Ishikawa (cell line): Measurements from ENCODE around the gene PITPNM1.

Source experiments
- CEBPB ChIP-seq: IDR thresholded peaks from 2 replicates; pipeline ENCODE4 v1.6.1; 2012
- EGR1 ChIP-seq: IDR thresholded peaks from 2 replicates; pipeline ENCODE4 v1.6.1; 2012
- EP300 ChIP-seq: IDR thresholded peaks from 2 replicates; pipeline ENCODE4 v1.6.1; 2012; ENCODE audit warnings: borderline replicate concordance
- FOXM1 ChIP-seq: IDR thresholded peaks from 2 replicates; pipeline ENCODE4 v1.6.1; 2012; ENCODE audit warnings: low read depth, borderline replicate concordance
- NFIC ChIP-seq: IDR thresholded peaks from 2 replicates; pipeline ENCODE4 v1.6.1; 2012
- RAD21 ChIP-seq: IDR thresholded peaks from 2 replicates; pipeline ENCODE4 v1.6.1; 2012; ENCODE audit warnings: low read depth
- TAF1 ChIP-seq: IDR thresholded peaks from 2 replicates; pipeline ENCODE4 v1.6.1; 2012; ENCODE audit warnings: low read depth, mild to moderate bottlenecking
- TCF12 ChIP-seq: IDR thresholded peaks from 2 replicates; pipeline ENCODE4 v1.6.1; 2012; ENCODE audit warnings: low read depth
- TEAD4 ChIP-seq: IDR thresholded peaks from 2 replicates; pipeline ENCODE4 v1.6.1; 2012
- YY1 ChIP-seq: IDR thresholded peaks from 2 replicates; pipeline ENCODE4 v1.6.1; 2012; ENCODE audit warnings: low read depth
- ZBTB7A ChIP-seq: IDR thresholded peaks from 2 replicates; pipeline ENCODE4 v1.6.1; 2012; ENCODE audit warnings: low read depth
- TF ChIP-seq, protein P1 (sequence below): IDR thresholded peaks from 2 replicates; pipeline ENCODE4 v1.6.1; 2012
- TF ChIP-seq, protein P2 (sequence below): IDR thresholded peaks from 2 replicates; pipeline ENCODE4 v1.6.1; 2012; ENCODE audit warnings: low read depth, mild to moderate bottlenecking
- TF ChIP-seq, protein P3 (sequence below): IDR thresholded peaks from 2 replicates; pipeline ENCODE4 v1.6.1; 2012

DNA sequence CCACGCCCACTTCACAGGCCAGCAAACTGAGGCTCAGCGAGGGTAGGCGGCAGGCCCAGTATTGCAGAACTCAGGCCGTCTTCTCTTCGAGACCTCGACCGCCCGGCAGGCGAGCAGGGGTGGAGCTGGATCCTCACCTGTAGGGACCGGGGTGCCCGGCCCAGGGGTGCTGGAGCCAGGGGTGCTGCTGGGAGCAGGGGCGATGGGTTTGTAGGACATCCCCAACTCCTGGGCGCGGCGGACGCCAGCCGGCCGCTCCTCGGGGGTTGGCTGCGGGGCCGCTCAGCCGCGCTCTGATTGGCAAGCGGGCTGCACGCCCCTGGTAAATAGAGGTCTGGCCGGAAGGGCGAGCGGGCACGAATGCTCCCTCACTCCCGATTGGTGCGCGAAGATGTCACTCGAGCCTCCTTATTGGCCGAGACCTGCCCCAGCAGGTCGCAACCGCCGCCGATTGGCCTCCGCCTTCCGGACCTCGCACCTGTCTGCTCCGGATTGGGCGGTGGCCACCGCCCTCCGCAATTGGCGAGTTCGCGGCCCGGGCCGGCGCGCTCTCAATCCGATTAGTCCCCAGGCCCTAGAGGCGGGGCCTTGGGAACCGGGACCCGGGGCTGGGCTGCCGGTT, 2.8 kb upstream of the PITPNM1 start, which contains the start of gene CDK2AP2:
- 0 out of 2 replicates have a peak, but pooled peaks have one; percentile 6 for TF ChIP-seq TEAD4
- TF ChIP-seq RAD21: no peak
- no peak for TF ChIP-seq EP300
- TF ChIP-seq, protein P1, sequence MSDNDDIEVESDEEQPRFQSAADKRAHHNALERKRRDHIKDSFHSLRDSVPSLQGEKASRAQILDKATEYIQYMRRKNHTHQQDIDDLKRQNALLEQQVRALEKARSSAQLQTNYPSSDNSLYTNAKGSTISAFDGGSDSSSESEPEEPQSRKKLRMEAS: peak; percentile 73
- TF ChIP-seq, protein P2, sequence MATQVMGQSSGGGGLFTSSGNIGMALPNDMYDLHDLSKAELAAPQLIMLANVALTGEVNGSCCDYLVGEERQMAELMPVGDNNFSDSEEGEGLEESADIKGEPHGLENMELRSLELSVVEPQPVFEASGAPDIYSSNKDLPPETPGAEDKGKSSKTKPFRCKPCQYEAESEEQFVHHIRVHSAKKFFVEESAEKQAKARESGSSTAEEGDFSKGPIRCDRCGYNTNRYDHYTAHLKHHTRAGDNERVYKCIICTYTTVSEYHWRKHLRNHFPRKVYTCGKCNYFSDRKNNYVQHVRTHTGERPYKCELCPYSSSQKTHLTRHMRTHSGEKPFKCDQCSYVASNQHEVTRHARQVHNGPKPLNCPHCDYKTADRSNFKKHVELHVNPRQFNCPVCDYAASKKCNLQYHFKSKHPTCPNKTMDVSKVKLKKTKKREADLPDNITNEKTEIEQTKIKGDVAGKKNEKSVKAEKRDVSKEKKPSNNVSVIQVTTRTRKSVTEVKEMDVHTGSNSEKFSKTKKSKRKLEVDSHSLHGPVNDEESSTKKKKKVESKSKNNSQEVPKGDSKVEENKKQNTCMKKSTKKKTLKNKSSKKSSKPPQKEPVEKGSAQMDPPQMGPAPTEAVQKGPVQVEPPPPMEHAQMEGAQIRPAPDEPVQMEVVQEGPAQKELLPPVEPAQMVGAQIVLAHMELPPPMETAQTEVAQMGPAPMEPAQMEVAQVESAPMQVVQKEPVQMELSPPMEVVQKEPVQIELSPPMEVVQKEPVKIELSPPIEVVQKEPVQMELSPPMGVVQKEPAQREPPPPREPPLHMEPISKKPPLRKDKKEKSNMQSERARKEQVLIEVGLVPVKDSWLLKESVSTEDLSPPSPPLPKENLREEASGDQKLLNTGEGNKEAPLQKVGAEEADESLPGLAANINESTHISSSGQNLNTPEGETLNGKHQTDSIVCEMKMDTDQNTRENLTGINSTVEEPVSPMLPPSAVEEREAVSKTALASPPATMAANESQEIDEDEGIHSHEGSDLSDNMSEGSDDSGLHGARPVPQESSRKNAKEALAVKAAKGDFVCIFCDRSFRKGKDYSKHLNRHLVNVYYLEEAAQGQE: no peak
- no peak for TF ChIP-seq CEBPB
- TF ChIP-seq YY1: no peak
- 0 out of 2 replicates have a peak, but pooled peaks have one; percentile 30 for TF ChIP-seq TAF1
- TF ChIP-seq EGR1: no peak
- TF ChIP-seq, protein P3, sequence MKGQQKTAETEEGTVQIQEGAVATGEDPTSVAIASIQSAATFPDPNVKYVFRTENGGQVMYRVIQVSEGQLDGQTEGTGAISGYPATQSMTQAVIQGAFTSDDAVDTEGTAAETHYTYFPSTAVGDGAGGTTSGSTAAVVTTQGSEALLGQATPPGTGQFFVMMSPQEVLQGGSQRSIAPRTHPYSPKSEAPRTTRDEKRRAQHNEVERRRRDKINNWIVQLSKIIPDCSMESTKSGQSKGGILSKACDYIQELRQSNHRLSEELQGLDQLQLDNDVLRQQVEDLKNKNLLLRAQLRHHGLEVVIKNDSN: 0 out of 2 replicates have a peak, but pooled peaks have one; percentile 0
- no peak for TF ChIP-seq NFIC
- TF ChIP-seq ZBTB7A: no peak
- TF ChIP-seq TCF12: peak; percentile 21; the same call in 1 of the 2 replicates
- peak; percentile 78 for TF ChIP-seq FOXM1
